Colonic mucosa (tissue), 4 donors: ENCODE measurements around the gene ICA1. TPM values are rescaled to one million over a fixed set of nuclear protein-coding genes. Genes with fewer than 3 reads are reported as not detected.
A peak's percentile ranks its signal among the peaks of the same experiment; 100 is the strongest.

Source experiments
- DNase-seq: peaks from one replicate; pipeline ENCODE4 v3.0.0-alpha.2; 2020
- H3K27ac ChIP-seq: fragments of 200-600 bp; one replicate; pipeline ENCODE4 v1.8.0; 2021
- H3K27me3 ChIP-seq: fragments of 200-600 bp; one replicate; pipeline ENCODE4 v1.8.0; 2021
- H3K36me3 ChIP-seq: fragments of 200-600 bp; one replicate; pipeline ENCODE4 v1.8.0; 2021
- H3K4me1 ChIP-seq: fragments of 200-600 bp; one replicate; pipeline ENCODE4 v1.8.0; 2021; ENCODE audit warnings: mild to moderate bottlenecking
- H3K4me3 ChIP-seq: fragments of 200-600 bp; one replicate; pipeline ENCODE4 v1.8.0; 2021
- H3K9ac ChIP-seq, 2 donors: one replicate each; pipeline ENCODE4 v1.7.0; 2013; ENCODE audit warnings: control low read depth in 2 of 2, low read depth in 2 of 2, low read length in 2 of 2
- H3K9me3 ChIP-seq: fragments of 200-600 bp; one replicate; pipeline ENCODE4 v1.8.0; 2021
- CTCF ChIP-seq: fragments of 200-600 bp; IDR thresholded peaks from one replicate; pipeline ENCODE4 v1.8.0; 2022; ENCODE audit warnings: antibody characterized with exemption, mild to moderate bottlenecking
- intact Hi-C: fragments of 100-400 bp; cut with DNase I; formaldehyde crosslinking; loops from one replicate; pipeline ENCODE4 v1.14.1; 2022
- total RNA-seq, 2 donors: library from RNA; stranded (reverse); fragmentation: NEBNext Ultra II Directional in 1 of 2; extraction: Animal tissue kit (Norgen Biotek cat#: 25700) in 1 of 2; gene quantifications; one replicate each; pipeline ENCODE4 v1.2.1, GENCODE V29; 2021
- donor health status: healthy.
- donor health status: DM: no; HTN: no; CAD: no.
- donor health status: DM: no; HTN: no; CAD: no.

Gene ICA1
- total RNA-seq, 2 donors from 2014 or later = 46.1 to 47.5 TPM

- Histone ChIP-seq H3K4me1 (no peaks in the 10 kb centered on the region), H3K4me3 (no peak overlapping the region), H3K9ac (no peak overlapping the region), H3K27ac (no peak overlapping the region), H3K9me3 (no peaks in the 10 kb centered on the region), H3K27me3 (no peaks in the 10 kb centered on the region), H3K36me3 (no peaks in the 10 kb centered on the region)
- intact Hi-C loops = loop anchor here (5.0 kb wide), 1 partner anchor 74 kb away; no protein-coding TSS in a partner anchor
- DNase-seq = no peak
- no peak for TF ChIP-seq CTCF
These were observed 34.3 kb upstream of the ICA1 start for GRCh38 chr7:8296362-8296659.

GRCh38 chr7:8295638-8296361 lies 33.8 kb upstream of the ICA1 start:
- H3K9ac ChIP-seq = no peak overlapping the region
- DNase-seq = peak; percentile 51
- no peaks in the 10 kb centered on the region for H3K36me3 ChIP-seq
- H3K27me3 ChIP-seq = no peaks in the 10 kb centered on the region
- H3K27ac ChIP-seq = no peak overlapping the region
- H3K4me1 ChIP-seq = no peaks in the 10 kb centered on the region
- H3K4me3 ChIP-seq = no peak overlapping the region
- peak; percentile 59 for TF ChIP-seq CTCF
- H3K9me3 ChIP-seq = no peaks in the 10 kb centered on the region
- intact Hi-C loops = loop anchor here (5.0 kb wide), 1 partner anchor 73 kb away; no protein-coding TSS in a partner anchor

GRCh38 chr7:8291397-8292141 lies 29.6 kb upstream of the ICA1 start:
- H3K9ac ChIP-seq = no peak overlapping the region
- no peaks in the 10 kb centered on the region for H3K4me1 ChIP-seq
- DNase-seq = no peak
- no peak overlapping the region for H3K4me3 ChIP-seq
- H3K9me3 ChIP-seq = no peaks in the 10 kb centered on the region
- H3K27me3 ChIP-seq = no peaks in the 10 kb centered on the region
- no peak overlapping the region for H3K27ac ChIP-seq
- intact Hi-C loops = no loop called here
- TF ChIP-seq CTCF = no peak
- no peaks in the 10 kb centered on the region for H3K36me3 ChIP-seq

- Histone ChIP-seq H3K4me1 (no peaks in the 10 kb centered on the region), H3K9ac (no peak overlapping the region), H3K27ac (no peak overlapping the region), H3K36me3 (no peaks in the 10 kb centered on the region), H3K4me3 (no peak overlapping the region), H3K9me3 (no peaks in the 10 kb centered on the region), H3K27me3 (no peaks in the 10 kb centered on the region)
- TF ChIP-seq CTCF = no peak
- intact Hi-C loops = no loop called here
- DNase-seq = peak; percentile 45
These were observed 28.8 kb upstream of the ICA1 start for GRCh38 chr7:8290645-8291308.

GRCh38 chr7:8286118-8286517 lies 24.2 kb upstream of the ICA1 start:
- H3K27me3 ChIP-seq = no peaks in the 10 kb centered on the region

More at GRCh38 chr7:8286118-8286517, 24.2 kb upstream of the ICA1 start:
- no peak overlapping the region for H3K27ac ChIP-seq
- no peaks in the 10 kb centered on the region for H3K4me1 ChIP-seq
- intact Hi-C loops = no loop called here
- no peaks in the 10 kb centered on the region for H3K9me3 ChIP-seq
- H3K9ac ChIP-seq = no peak overlapping the region
- no peak for TF ChIP-seq CTCF
- no peak overlapping the region for H3K4me3 ChIP-seq
- H3K36me3 ChIP-seq = no peaks in the 10 kb centered on the region
- DNase-seq = no peak
